ENCODE data around the gene SDK1.
"Not testable (repeated sequence)": the region's sequence is repeated elsewhere in the genome, so short reads cannot be mapped to it uniquely, and the experiment has no call there.

Gene SDK1

GRCh38 chr7:4281231-4281993, 980.4 kb downstream of the SDK1 start:
- no peak overlapping the region for H3K4me3 ChIP-seq (ENCODE audit: low read depth, low read length)
- DNase-seq (ENCODE audit: low read depth), result no peak

- no peak overlapping the region for H3K4me3 ChIP-seq (ENCODE audit: low read depth, low read length)
- no peak for DNase-seq (ENCODE audit: low read depth)
Measured at GRCh38 chr7:4282434-4283223, 981.6 kb downstream of the SDK1 start.

GRCh38 chr7:4286351-4286750, 985.3 kb downstream of the SDK1 start:
- no peak overlapping the region for H3K4me3 ChIP-seq (ENCODE audit: low read depth, low read length)
- DNase-seq (ENCODE audit: low read depth), result no peak

- H3K4me3 ChIP-seq (ENCODE audit: low read depth, low read length), result no peak overlapping the region
Measured at GRCh38 chr7:4288791-4289394, 987.8 kb downstream of the SDK1 start.

GRCh38 chr7:4297165-4297917, 996.3 kb downstream of the SDK1 start:
- no peak overlapping the region for H3K4me3 ChIP-seq (ENCODE audit: low read depth, low read length)
- no peak for DNase-seq (ENCODE audit: low read depth)

More at GRCh38 chr7:4288791-4289394, 987.8 kb downstream of the SDK1 start:
- no peak for DNase-seq (ENCODE audit: low read depth)

GRCh38 chr7:4297918-4298219, 996.8 kb downstream of the SDK1 start:
- no peak overlapping the region for H3K4me3 ChIP-seq (ENCODE audit: low read depth, low read length)
- no peak for DNase-seq (ENCODE audit: low read depth)

- no peak for DNase-seq (ENCODE audit: low read depth)
- no peak overlapping the region for H3K4me3 ChIP-seq (ENCODE audit: low read depth, low read length)
Measured at GRCh38 chr7:4299431-4299830, 998.4 kb downstream of the SDK1 start.

- no peak for DNase-seq (ENCODE audit: low read depth)
Measured at GRCh38 chr7:4302203-4302905, 1001.3 kb downstream of the SDK1 start.

GRCh38 chr7:4307316-4308204, 1006.5 kb downstream of the SDK1 start:
- no peak overlapping the region for H3K4me3 ChIP-seq (ENCODE audit: low read depth, low read length)
- no peak for DNase-seq (ENCODE audit: low read depth)

More at GRCh38 chr7:4302203-4302905, 1001.3 kb downstream of the SDK1 start:
- no peak overlapping the region for H3K4me3 ChIP-seq (ENCODE audit: low read depth, low read length)

- DNase-seq (ENCODE audit: low read depth), result no peak
- no peak overlapping the region for H3K4me3 ChIP-seq (ENCODE audit: low read depth, low read length)
Measured at GRCh38 chr7:4308205-4308590, 1007.1 kb downstream of the SDK1 start.

- not testable (repeated sequence) for DNase-seq (ENCODE audit: low read depth); H3K4me3 ChIP-seq (ENCODE audit: low read depth, low read length)
Measured at GRCh38 chr7:4313911-4314310, 1012.9 kb downstream of the SDK1 start.

- H3K4me3 ChIP-seq (ENCODE audit: low read depth, low read length); DNase-seq (ENCODE audit: low read depth): not testable (repeated sequence)
Measured at GRCh38 chr7:4314316-4314715, 1013.3 kb downstream of the SDK1 start.

All from skeletal muscle cell (primary cell).